Measurements from ENCODE around the gene SLAMF7.

DNA sequence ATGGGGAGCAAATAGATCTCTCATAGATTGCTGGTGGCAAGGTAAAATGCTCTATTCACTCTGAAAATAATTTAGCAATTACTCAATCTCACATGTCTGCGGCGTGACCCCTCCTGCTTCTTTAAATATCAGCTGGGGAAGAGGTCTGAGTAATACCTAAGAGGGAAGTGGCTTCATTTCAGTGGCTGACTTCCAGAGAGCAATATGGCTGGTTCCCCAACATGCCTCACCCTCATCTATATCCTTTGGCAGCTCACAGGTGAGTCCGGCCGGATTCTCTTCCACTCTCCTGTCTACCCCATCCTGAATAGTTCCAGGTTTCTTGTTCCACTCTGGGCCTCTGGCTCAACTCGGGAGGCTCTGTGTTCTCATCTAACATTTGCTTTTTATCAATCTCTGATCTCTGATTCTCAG is at the start of gene SLAMF7:
- TF ChIP-seq, protein P1, sequence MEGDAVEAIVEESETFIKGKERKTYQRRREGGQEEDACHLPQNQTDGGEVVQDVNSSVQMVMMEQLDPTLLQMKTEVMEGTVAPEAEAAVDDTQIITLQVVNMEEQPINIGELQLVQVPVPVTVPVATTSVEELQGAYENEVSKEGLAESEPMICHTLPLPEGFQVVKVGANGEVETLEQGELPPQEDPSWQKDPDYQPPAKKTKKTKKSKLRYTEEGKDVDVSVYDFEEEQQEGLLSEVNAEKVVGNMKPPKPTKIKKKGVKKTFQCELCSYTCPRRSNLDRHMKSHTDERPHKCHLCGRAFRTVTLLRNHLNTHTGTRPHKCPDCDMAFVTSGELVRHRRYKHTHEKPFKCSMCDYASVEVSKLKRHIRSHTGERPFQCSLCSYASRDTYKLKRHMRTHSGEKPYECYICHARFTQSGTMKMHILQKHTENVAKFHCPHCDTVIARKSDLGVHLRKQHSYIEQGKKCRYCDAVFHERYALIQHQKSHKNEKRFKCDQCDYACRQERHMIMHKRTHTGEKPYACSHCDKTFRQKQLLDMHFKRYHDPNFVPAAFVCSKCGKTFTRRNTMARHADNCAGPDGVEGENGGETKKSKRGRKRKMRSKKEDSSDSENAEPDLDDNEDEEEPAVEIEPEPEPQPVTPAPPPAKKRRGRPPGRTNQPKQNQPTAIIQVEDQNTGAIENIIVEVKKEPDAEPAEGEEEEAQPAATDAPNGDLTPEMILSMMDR (IDR thresholded peaks at IDR 0.05): no peak
- TF ChIP-seq POLR2A (IDR thresholded peaks at IDR 0.05): no peak
